Uterus (tissue), 4 donors: ENCODE data around the gene STAU1. TPM values are rescaled to one million over a fixed set of nuclear protein-coding genes. Genes with fewer than 3 reads are reported as not detected.

Experiments
- DNase-seq, 2 donors: peaks; one replicate each; pipeline ENCODE4 v3.0.0-alpha.2; 2019 to 2020
- H3K27ac ChIP-seq, 2 donors: fragments of 200-600 bp; sonication (generic); 1 replicate in 1 of 2; 2 replicates in 1 of 2; pipeline ENCODE4 v1.5.1; 2016 to 2018
- H3K27me3 ChIP-seq, 2 donors: fragments of 200-600 bp; sonication (generic); one replicate each; pipeline ENCODE4 v1.5.1; 2018 to 2019; ENCODE audit warnings: control low read depth in 1 of 2
- H3K36me3 ChIP-seq, 2 donors: fragments of 200-600 bp; sonication (generic); one replicate each; pipeline ENCODE4 v1.5.1; 2019; ENCODE audit warnings: control low read depth in 1 of 2
- H3K4me1 ChIP-seq, 2 donors: fragments of 200-600 bp; sonication (generic); one replicate each; pipeline ENCODE4 v1.5.1; 2018 to 2019; ENCODE audit warnings: control low read depth in 1 of 2
- H3K4me3 ChIP-seq, 2 donors: fragments of 200-600 bp; sonication (generic); 1 replicate in 1 of 2; 2 replicates in 1 of 2; pipeline ENCODE4 v1.5.1; 2018 to 2019; ENCODE audit warnings: mild to moderate bottlenecking in 1 of 2
- H3K9me3 ChIP-seq, 2 donors: fragments of 200-600 bp; sonication (generic); one replicate each; pipeline ENCODE4 v1.5.1; 2019; ENCODE audit warnings: control low read depth in 1 of 2
- POLR2A ChIP-seq, 2 donors: fragments of 450-650 bp; IDR thresholded peaks; one replicate each; pipeline ENCODE4 v1.6.1; 2016; ENCODE audit warnings: antibody characterized with exemption in 2 of 2, mild to moderate bottlenecking in 1 of 2, moderate library complexity in 1 of 2
- intact Hi-C: fragments of 100-400 bp; cut with DNase I; formaldehyde crosslinking; loops from one replicate; pipeline ENCODE4 v1.15.1; 2023; ENCODE audit warnings: low total_unique reads
- total RNA-seq, 4 donors: library from RNA; depleted of rRNA in 3 of 4; stranded (reverse); fragments of >200 nt in 3 of 4; gene quantifications; one replicate each; pipeline versions ENCODE4 v1.1.0 to v1.2.4, GENCODE V29; 2014 to 2023
- TF ChIP-seq, protein P1 (sequence below), 4 experiments: fragments of 200-600 bp in 2 of 4; fragments of 450-650 bp in 2 of 4; sonication (generic) in 2 of 4; IDR thresholded peaks; one replicate each; pipeline ENCODE4 v1.5.1; 2016 to 2019; ENCODE audit warnings: antibody characterized with exemption in 4 of 4, mild to moderate bottlenecking in 2 of 4, moderate library complexity in 1 of 4
- donor health status: DM: yes; HTN: yes; CAD: no.

STAU1 gene
- total RNA-seq, 4 donors from 2014 or later = 52.6 to 97.1 (median 73.3) TPM

DNA sequence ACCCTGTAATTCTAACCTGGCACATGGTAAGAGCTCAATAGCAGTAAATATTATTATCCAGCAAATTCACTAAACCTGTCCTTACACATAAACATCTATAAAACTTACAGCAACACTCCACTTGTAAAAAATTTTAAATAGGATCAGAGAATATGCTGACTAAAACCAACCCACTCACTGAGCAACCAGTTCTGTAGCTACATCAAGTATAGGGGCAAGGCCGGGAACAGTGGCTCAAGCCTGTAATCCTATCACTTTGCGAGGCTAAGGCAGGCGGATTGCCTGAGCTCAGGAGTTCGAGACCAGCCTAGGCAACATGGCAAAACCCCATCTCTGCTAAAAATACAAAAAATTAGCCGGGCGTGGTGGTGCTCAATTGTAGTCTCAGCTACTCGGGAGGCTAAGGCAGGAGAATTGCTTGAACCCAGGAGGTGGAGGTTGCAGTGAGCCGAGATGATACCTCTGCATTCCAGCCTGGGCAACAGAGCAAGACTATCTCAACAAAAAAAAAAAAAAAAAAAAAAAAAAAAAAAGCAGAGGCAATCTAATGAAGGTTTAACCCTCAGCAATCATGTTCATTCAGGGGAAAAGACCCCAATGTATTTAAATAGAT is 6.8 kb downstream of the STAU1 start:
- H3K9me3 ChIP-seq = no peaks in the 10 kb centered on the region
- no peaks in the 10 kb centered on the region for H3K36me3 ChIP-seq
- TF ChIP-seq POLR2A (IDR thresholded peaks at IDR 0.05) = no peak
- TF ChIP-seq, protein P1, sequence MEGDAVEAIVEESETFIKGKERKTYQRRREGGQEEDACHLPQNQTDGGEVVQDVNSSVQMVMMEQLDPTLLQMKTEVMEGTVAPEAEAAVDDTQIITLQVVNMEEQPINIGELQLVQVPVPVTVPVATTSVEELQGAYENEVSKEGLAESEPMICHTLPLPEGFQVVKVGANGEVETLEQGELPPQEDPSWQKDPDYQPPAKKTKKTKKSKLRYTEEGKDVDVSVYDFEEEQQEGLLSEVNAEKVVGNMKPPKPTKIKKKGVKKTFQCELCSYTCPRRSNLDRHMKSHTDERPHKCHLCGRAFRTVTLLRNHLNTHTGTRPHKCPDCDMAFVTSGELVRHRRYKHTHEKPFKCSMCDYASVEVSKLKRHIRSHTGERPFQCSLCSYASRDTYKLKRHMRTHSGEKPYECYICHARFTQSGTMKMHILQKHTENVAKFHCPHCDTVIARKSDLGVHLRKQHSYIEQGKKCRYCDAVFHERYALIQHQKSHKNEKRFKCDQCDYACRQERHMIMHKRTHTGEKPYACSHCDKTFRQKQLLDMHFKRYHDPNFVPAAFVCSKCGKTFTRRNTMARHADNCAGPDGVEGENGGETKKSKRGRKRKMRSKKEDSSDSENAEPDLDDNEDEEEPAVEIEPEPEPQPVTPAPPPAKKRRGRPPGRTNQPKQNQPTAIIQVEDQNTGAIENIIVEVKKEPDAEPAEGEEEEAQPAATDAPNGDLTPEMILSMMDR (IDR thresholded peaks at IDR 0.05) = no peak
- intact Hi-C loops = no loop called here
- no peaks in the 10 kb centered on the region for H3K27me3 ChIP-seq
- peaks cover 0 to 3% of the 10 kb centered on the region in 2 donors for H3K4me1 ChIP-seq
- H3K4me3 ChIP-seq = no peak overlapping the region
- no peak for DNase-seq
- H3K27ac ChIP-seq = no peak overlapping the region

- Histone ChIP-seq H3K27ac (no peak overlapping the region), H3K4me3 (no peak overlapping the region), H3K9me3 (no peaks in the 10 kb centered on the region), H3K36me3 (no peaks in the 10 kb centered on the region), H3K27me3 (no peaks in the 10 kb centered on the region), H3K4me1 (peaks cover 0 to 3% of the 10 kb centered on the region in 2 donors)
- DNase-seq = no peak
- intact Hi-C loops = no loop called here
- no peak for TF ChIP-seq POLR2A (IDR thresholded peaks at IDR 0.05)
- TF ChIP-seq, protein P1 (IDR thresholded peaks at IDR 0.05) = no peak
Measured at GRCh38 chr20:49179368-49180277, 8.5 kb downstream of the STAU1 start.

DNA sequence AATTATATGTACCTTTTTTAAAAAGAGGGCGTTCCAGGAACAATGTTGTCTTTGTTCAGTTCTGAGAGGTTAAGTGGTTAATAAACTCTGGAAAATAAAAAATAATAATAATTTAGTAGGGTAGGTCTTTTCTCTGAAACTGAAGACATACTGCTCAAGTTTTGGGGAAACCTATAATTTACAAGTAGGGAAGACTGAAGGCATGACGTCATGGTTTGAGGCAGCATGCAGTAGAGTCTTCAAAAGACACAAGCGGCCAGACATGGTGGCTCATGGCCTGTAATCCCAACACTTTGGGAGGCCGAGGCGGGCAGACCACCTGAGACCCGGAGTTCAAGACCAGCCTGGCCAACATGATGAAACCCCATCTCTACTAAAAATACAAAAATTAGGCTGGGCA is 14.0 kb downstream of the STAU1 start:
- TF ChIP-seq POLR2A (IDR thresholded peaks at IDR 0.05) = no peak
- TF ChIP-seq, protein P1 (IDR thresholded peaks at IDR 0.05) = no peak
- intact Hi-C loops = no loop called here
- no peak for DNase-seq

GRCh38 chr20:49172413-49172812 is 15.7 kb downstream of the STAU1 start:
- Histone ChIP-seq H3K9me3 (no peaks in the 10 kb centered on the region), H3K27ac (no peak overlapping the region)

More for the DNA sequence above, 14.0 kb downstream of the STAU1 start:
- Histone ChIP-seq H3K9me3 (no peaks in the 10 kb centered on the region), H3K27me3 (no peaks in the 10 kb centered on the region), H3K4me1 (no peaks in the 10 kb centered on the region), H3K36me3 (no peaks in the 10 kb centered on the region), H3K4me3 (no peak overlapping the region), H3K27ac (no peak overlapping the region)

More at GRCh38 chr20:49172413-49172812, 15.7 kb downstream of the STAU1 start:
- DNase-seq = no peak
- Histone ChIP-seq H3K4me3 (no peak overlapping the region), H3K36me3 (no peaks in the 10 kb centered on the region), H3K27me3 (no peaks in the 10 kb centered on the region), H3K4me1 (peaks cover 0 to 4% of the 10 kb centered on the region in 2 donors)
- intact Hi-C loops = no loop called here
- TF ChIP-seq, protein P1 (IDR thresholded peaks at IDR 0.05) = no peak
